Measurements from ENCODE around the gene PDE3B. TPM values are rescaled to one million over a fixed set of nuclear protein-coding genes. Genes with fewer than 3 reads are reported as not detected.
"Not testable (repeated sequence)": the region's sequence is repeated elsewhere in the genome, so short reads cannot be mapped to it uniquely, and the experiment has no call there.

The PDE3B gene
- total RNA-seq, 1 donor from 2014 or later = 62.8 TPM

- not testable (repeated sequence) for H3K4me3 Mint-ChIP-seq
- peaks cover 48% of the 10 kb centered on the region for H3K36me3 Mint-ChIP-seq (ENCODE audit: low read depth)
Measured at GRCh38 chr11:14743667-14744066, 100.1 kb downstream of the PDE3B start.

DNA sequence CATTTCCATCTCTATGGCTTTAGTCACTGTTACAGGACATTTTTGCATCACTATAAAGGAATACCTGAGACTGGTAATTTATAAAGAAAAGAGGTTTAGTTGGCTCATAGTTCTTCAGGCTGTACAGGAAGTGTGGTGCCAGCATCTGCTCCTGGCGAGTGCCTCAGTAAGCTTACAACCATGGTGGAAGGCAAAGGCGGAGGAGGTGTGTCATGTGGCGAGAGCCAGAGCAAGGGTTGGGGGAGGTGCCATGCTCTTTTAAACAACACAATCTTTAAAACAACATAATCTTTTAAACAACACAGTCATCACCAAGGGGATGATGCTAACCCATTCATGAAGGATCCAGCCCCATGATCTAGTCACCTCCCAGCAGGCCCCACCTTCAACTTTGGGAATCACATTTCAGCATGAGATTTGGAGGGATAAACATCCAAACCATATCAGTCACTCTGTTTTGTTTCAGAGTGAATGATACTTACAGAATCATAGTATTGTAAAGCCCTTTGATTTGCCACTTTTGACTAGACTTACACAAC, 103.3 kb downstream of the PDE3B start:
- H3K4me3 Mint-ChIP-seq = no peak overlapping the region
- H3K9me3 Mint-ChIP-seq = peaks cover 11% of the 10 kb centered on the region
- no peaks in the 10 kb centered on the region for H3K27me3 Mint-ChIP-seq (ENCODE audit: insufficient read depth)
- peaks cover 26% of the 10 kb centered on the region for H3K36me3 Mint-ChIP-seq (ENCODE audit: low read depth)
- peaks cover 50% of the 10 kb centered on the region for H3K4me1 Mint-ChIP-seq (ENCODE audit: low read depth)
- H3K27ac Mint-ChIP-seq = peak overlapping the region; percentile 25
- DNase-seq (ENCODE audit: low spot score) = no peak
- intact Hi-C loops (cut with micrococcal nuclease) = no loop called here

More at GRCh38 chr11:14743667-14744066, 100.1 kb downstream of the PDE3B start:
- H3K4me1 Mint-ChIP-seq (ENCODE audit: low read depth) = peaks cover 66% of the 10 kb centered on the region
- H3K27me3 Mint-ChIP-seq (ENCODE audit: insufficient read depth); DNase-seq (ENCODE audit: low spot score): not testable (repeated sequence)
- peaks cover 27% of the 10 kb centered on the region for H3K9me3 Mint-ChIP-seq
- intact Hi-C loops (cut with micrococcal nuclease) = loop anchor here (5.0 kb wide), 1 partner anchor 46 kb away; no protein-coding TSS in a partner anchor
- H3K27ac Mint-ChIP-seq = peak overlapping the region; percentile 49

GRCh38 chr11:14748090-14748489, 104.5 kb downstream of the PDE3B start:
- H3K4me1 Mint-ChIP-seq (ENCODE audit: low read depth) = peaks cover 53% of the 10 kb centered on the region
- peaks cover 6% of the 10 kb centered on the region for H3K9me3 Mint-ChIP-seq
- H3K27ac Mint-ChIP-seq = no peak overlapping the region
- no peak for DNase-seq (ENCODE audit: low spot score)
- H3K36me3 Mint-ChIP-seq (ENCODE audit: low read depth) = peaks cover 26% of the 10 kb centered on the region
- H3K4me3 Mint-ChIP-seq = no peak overlapping the region
- intact Hi-C loops (cut with micrococcal nuclease) = no loop called here
- no peaks in the 10 kb centered on the region for H3K27me3 Mint-ChIP-seq (ENCODE audit: insufficient read depth)

DNA sequence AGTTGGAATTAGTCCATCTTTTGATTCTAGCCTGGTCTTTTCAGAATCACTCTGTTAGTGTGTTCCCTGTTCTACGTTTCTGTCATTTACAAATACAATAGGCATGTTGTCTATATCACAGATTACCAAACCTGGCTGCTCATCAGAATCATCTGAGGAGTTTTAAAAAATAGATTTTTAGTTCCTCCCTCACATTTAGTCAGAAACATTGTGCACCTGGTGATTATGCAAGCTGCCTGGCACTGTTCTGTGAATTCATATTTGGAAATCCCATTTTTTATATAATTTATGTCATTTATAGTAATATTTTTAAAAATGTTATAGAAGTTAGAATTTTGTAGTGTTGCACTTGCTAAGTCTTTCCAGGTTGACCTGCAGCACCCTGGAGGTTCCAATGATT, 107.3 kb downstream of the PDE3B start:
- Mint-ChIP-seq H3K36me3 (ENCODE audit: low read depth) (peaks cover 25% of the 10 kb centered on the region), H3K9me3 (no peaks in the 10 kb centered on the region), H3K4me3 (no peak overlapping the region), H3K27ac (no peak overlapping the region), H3K27me3 (ENCODE audit: insufficient read depth) (no peaks in the 10 kb centered on the region), H3K4me1 (ENCODE audit: low read depth) (peaks cover 47% of the 10 kb centered on the region)
- no peak for DNase-seq (ENCODE audit: low spot score)
- intact Hi-C loops (cut with micrococcal nuclease) = no loop called here

- no peaks in the 10 kb centered on the region for H3K27me3 Mint-ChIP-seq (ENCODE audit: insufficient read depth)
- DNase-seq (ENCODE audit: low spot score) = no peak
- peaks cover 25% of the 10 kb centered on the region for H3K36me3 Mint-ChIP-seq (ENCODE audit: low read depth)
- peaks cover 3% of the 10 kb centered on the region for H3K9me3 Mint-ChIP-seq
- no peak overlapping the region for H3K4me3 Mint-ChIP-seq
- intact Hi-C loops (cut with micrococcal nuclease) = no loop called here
- H3K27ac Mint-ChIP-seq = peak overlapping the region; percentile 36
- peaks cover 44% of the 10 kb centered on the region for H3K4me1 Mint-ChIP-seq (ENCODE audit: low read depth)
Measured at GRCh38 chr11:14751975-14752407, 108.4 kb downstream of the PDE3B start.

- Mint-ChIP-seq H3K9me3 (peaks cover 3% of the 10 kb centered on the region), H3K4me1 (ENCODE audit: low read depth) (peaks cover 50% of the 10 kb centered on the region), H3K4me3 (no peak overlapping the region), H3K27me3 (ENCODE audit: insufficient read depth) (no peaks in the 10 kb centered on the region), H3K36me3 (ENCODE audit: low read depth) (peaks cover 23% of the 10 kb centered on the region), H3K27ac (no peak overlapping the region)
- DNase-seq (ENCODE audit: low spot score) = no peak
- intact Hi-C loops (cut with micrococcal nuclease) = no loop called here
Measured at GRCh38 chr11:14755140-14755539, 111.5 kb downstream of the PDE3B start.

GRCh38 chr11:14756349-14756748, 112.7 kb downstream of the PDE3B start:
- intact Hi-C loops (cut with micrococcal nuclease) = no loop called here
- peaks cover 50% of the 10 kb centered on the region for H3K4me1 Mint-ChIP-seq (ENCODE audit: low read depth)

DNA sequence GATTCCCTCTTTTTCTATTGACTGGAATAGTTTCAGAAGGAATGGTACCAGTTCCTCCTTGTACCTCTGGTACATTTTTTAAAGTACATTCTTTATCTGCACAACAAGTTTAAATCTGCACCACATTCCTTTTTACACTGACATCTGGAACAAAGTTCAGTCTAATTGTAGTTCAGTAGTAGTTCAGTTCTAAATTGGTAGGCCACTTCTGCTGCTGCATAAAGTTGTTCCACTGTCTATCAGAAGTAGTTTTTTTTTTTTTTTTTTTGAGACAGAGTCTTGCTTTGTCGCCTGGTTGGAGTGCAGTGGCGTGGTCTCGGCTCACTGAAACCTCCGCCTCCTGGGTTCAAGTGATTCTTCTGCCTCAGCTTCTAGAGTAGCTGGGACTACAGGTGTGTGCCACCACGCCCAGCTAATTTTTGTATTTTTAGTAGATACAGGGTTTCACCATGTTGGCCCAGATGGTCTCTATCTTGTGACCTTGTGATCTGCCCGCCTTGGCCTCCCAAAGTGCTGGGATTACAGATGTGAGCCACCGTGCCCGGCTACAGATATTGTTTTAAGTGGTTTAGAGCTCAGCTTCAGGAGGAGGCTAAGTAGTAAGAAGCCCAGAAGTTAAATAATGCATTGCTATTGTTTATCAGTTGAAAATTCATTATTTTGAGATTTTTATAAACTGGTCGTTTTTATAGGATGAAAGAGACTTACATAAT, 115.9 kb downstream of the PDE3B start:
- H3K27me3 Mint-ChIP-seq (ENCODE audit: insufficient read depth); DNase-seq (ENCODE audit: low spot score); H3K4me3 Mint-ChIP-seq; H3K9me3 Mint-ChIP-seq: not testable (repeated sequence)
- Mint-ChIP-seq H3K36me3 (ENCODE audit: low read depth) (peaks cover 13% of the 10 kb centered on the region), H3K27ac (peak overlapping the region; percentile 68), H3K4me1 (ENCODE audit: low read depth) (peaks cover 30% of the 10 kb centered on the region)
- intact Hi-C loops (cut with micrococcal nuclease) = loop anchor here (5.0 kb wide), 1 partner anchor 62 kb away; no protein-coding TSS in a partner anchor

More at GRCh38 chr11:14756349-14756748, 112.7 kb downstream of the PDE3B start:
- H3K4me3 Mint-ChIP-seq = no peak overlapping the region
- peak overlapping the region; percentile 44 for H3K27ac Mint-ChIP-seq
- H3K36me3 Mint-ChIP-seq (ENCODE audit: low read depth) = peaks cover 21% of the 10 kb centered on the region
- H3K9me3 Mint-ChIP-seq = peaks cover 3% of the 10 kb centered on the region
- no peak for DNase-seq (ENCODE audit: low spot score)
- H3K27me3 Mint-ChIP-seq (ENCODE audit: insufficient read depth) = no peaks in the 10 kb centered on the region

DNA sequence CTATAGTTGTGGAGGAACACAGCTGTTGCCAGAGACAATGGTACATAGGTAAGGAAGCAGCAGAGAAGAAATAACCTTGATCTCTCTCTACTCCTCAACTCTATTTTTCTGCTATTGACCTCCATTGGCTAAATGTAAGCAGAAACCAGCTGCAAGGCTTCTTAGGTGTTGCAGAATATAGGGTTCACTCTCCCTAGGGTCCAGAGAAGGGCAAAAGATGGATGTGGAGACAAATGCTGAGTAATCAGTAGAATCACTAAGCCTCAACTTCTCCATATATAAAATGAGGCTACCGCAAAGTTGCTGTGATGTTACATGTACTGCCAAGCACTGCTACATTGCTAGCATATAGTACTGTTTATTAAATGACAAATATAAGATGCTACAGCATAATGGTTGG, 120.6 kb downstream of the PDE3B start:
- DNase-seq (ENCODE audit: low spot score) = no peak
- Mint-ChIP-seq H3K9me3 (no peaks in the 10 kb centered on the region), H3K4me3 (no peak overlapping the region), H3K36me3 (ENCODE audit: low read depth) (peaks cover 1% of the 10 kb centered on the region), H3K27me3 (ENCODE audit: insufficient read depth) (no peaks in the 10 kb centered on the region), H3K27ac (no peak overlapping the region), H3K4me1 (ENCODE audit: low read depth) (peaks cover 41% of the 10 kb centered on the region)
- intact Hi-C loops (cut with micrococcal nuclease) = loop anchor here (1.0 to 5.0 kb wide), 5 partner anchors 67 to 227 kb away; no protein-coding TSS in a partner anchor

DNA sequence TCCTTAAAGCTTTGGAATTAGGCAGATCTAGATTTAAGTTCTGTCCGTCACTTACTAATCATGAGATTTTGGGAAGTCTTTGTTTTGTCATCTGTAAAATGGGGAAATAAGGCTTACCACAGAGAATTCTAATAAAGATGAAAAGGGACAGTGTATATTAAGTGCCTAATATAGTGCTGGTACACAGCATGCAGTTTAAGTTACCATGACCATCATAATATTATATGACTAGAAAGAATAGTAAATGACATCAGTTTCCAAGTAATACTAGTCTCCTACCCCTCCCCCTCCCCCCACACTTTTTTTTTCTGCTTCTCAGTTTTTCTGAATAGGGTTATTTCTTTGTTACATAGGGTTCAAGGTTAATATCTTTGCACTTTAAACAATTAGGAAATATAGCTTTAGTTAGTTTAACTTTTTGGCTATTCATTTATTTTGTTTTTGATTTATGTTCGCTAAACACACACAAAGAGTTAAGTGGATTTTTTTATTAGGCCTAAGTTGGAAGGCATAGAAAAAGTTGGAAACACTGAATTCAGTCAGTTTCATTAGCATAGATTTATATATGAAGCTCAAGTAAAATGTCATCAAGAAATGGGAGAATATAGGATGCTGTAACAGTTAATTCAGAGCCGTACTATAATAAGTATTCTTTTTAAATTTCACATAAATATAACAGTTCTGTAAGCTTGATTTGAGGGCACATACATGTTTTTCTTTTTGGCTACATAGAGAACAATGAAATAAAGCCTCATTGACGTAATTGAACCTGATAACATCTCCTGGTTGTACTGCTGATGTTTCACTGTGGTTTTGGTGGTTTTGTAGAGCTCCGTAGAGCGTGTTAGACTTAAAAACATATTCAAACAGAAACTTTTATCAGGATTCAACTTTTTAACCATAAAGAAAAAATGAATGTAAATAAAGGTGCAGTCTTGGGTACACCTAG, 121.2 kb downstream of the PDE3B start:
- H3K36me3 Mint-ChIP-seq (ENCODE audit: low read depth) = no peaks in the 10 kb centered on the region
- H3K27me3 Mint-ChIP-seq (ENCODE audit: insufficient read depth) = no peaks in the 10 kb centered on the region
- intact Hi-C loops (cut with micrococcal nuclease) = loop anchor here (1.0 to 5.0 kb wide), 8 partner anchors 68 to 266 kb away; partner anchors contain the start of genes COPB1 and PSMA1

DNA sequence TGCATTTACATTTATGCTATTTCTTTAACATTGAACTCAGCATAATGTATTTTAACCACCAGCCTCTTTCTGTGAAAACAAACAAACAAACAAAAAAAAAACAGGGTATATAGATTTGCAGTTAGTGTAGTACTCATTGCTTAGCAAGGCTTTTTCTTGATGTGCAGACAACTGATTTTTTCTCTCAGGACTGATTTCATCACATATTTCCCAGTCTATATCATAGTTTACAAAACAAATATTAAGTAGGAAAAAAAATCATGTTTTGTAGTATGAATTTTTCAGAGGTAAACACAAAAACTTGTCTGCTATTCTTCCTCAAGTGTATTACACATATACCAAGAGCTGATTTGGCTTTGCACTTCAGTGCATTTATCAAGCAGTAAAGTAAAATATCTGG, 123.0 kb downstream of the PDE3B start:
- peaks cover 2% of the 10 kb centered on the region for H3K36me3 Mint-ChIP-seq (ENCODE audit: low read depth)
- H3K27me3 Mint-ChIP-seq (ENCODE audit: insufficient read depth) = no peaks in the 10 kb centered on the region
- H3K9me3 Mint-ChIP-seq = no peaks in the 10 kb centered on the region
- peaks cover 47% of the 10 kb centered on the region for H3K4me1 Mint-ChIP-seq (ENCODE audit: low read depth)
- peak overlapping the region; percentile 67 for H3K27ac Mint-ChIP-seq
- DNase-seq (ENCODE audit: low spot score) = no peak
- H3K4me3 Mint-ChIP-seq = peak overlapping the region; percentile 25
- intact Hi-C loops (cut with micrococcal nuclease) = no loop called here

More for the DNA sequence above, 121.2 kb downstream of the PDE3B start:
- no peaks in the 10 kb centered on the region for H3K9me3 Mint-ChIP-seq
- peaks cover 41% of the 10 kb centered on the region for H3K4me1 Mint-ChIP-seq (ENCODE audit: low read depth)
- DNase-seq (ENCODE audit: low spot score) = peak; percentile 60
- H3K27ac Mint-ChIP-seq = no peak overlapping the region
- no peak overlapping the region for H3K4me3 Mint-ChIP-seq

DNA sequence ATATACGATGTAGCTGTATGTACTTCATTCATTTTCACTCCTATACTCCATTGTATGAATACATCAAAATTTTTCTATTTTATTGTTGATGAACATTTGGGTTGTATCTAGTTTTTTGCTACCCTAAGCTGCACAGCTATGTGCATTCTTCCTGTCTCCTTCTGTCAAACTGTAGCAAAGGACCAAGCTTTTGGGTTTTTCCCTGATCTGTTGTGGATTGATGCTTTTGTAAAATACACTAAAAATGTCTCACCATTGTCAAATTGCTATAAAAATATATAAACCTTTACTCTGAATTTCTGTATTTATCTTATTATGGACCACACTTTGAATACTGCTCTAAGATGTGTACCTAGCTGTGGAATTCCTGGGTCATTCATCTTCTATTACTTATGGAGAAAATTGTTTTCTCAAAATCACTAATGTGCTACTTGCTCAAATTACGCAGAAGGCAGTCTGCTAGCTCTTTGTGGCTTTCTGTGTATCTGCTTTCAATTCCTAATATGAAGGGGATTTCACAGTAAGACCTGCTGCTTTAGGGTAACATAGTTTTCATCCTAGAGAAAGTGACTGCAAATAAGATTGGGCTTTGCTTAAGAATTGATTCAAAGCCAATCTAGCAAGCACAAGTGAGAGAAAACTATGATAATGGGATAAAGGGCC, 125.1 kb downstream of the PDE3B start:
- peak overlapping the region; percentile 41 for H3K4me3 Mint-ChIP-seq
- DNase-seq (ENCODE audit: low spot score) = peak; percentile 24

More for the DNA sequence above, 125.1 kb downstream of the PDE3B start:
- Mint-ChIP-seq H3K36me3 (ENCODE audit: low read depth) (peaks cover 4% of the 10 kb centered on the region), H3K27me3 (ENCODE audit: insufficient read depth) (no peaks in the 10 kb centered on the region), H3K27ac (peak overlapping the region; percentile 86), H3K9me3 (no peaks in the 10 kb centered on the region), H3K4me1 (ENCODE audit: low read depth) (peaks cover 49% of the 10 kb centered on the region)
- intact Hi-C loops (cut with micrococcal nuclease) = loop anchor here (1.0 to 2.0 kb wide), 6 partner anchors 12 to 224 kb away; no protein-coding TSS in a partner anchor
